NCI-H146 treated with DMSO at 0.1 percent for 48 hours (cell line): ENCODE data around the gene SLX4IP.
A peak's percentile ranks its signal among the peaks of the same experiment; 100 is the strongest.
"Not testable (repeated sequence)": the region's sequence is repeated elsewhere in the genome, so short reads cannot be mapped to it uniquely, and the experiment has no call there.

Source experiments
- DNase-seq: peaks from one replicate; lab custom pipeline; 2025; ENCODE audit not compliant: unreplicated experiment; lab: John Stamatoyannopoulos, UW

SLX4IP gene

GRCh38 chr20:10565922-10566897 lies 131.1 kb downstream of the SLX4IP start:
- DNase-seq = peak; percentile 26

- DNase-seq = no peak
These were observed 132.9 kb downstream of the SLX4IP start for GRCh38 chr20:10568032-10568431.

GRCh38 chr20:10571313-10571815 lies 136.3 kb downstream of the SLX4IP start:
- DNase-seq = no peak

- DNase-seq = no peak
These were observed 137.7 kb downstream of the SLX4IP start for GRCh38 chr20:10572853-10573252.

GRCh38 chr20:10573273-10573950 lies 138.3 kb downstream of the SLX4IP start:
- DNase-seq = no peak

GRCh38 chr20:10573951-10574339 lies 138.8 kb downstream of the SLX4IP start:
- no peak for DNase-seq

GRCh38 chr20:10576411-10577090 lies 141.4 kb downstream of the SLX4IP start:
- no peak for DNase-seq

GRCh38 chr20:10577648-10578047 lies 142.5 kb downstream of the SLX4IP start:
- DNase-seq = no peak

- peak; percentile 22 for DNase-seq
These were observed 143.5 kb downstream of the SLX4IP start for GRCh38 chr20:10578607-10579006.

GRCh38 chr20:10579942-10580341 lies 144.8 kb downstream of the SLX4IP start:
- no peak for DNase-seq

- no peak for DNase-seq
These were observed 145.6 kb downstream of the SLX4IP start for GRCh38 chr20:10580700-10581099.

- no peak for DNase-seq
These were observed 146.7 kb downstream of the SLX4IP start for GRCh38 chr20:10581823-10582222.

GRCh38 chr20:10584371-10584770 lies 149.3 kb downstream of the SLX4IP start:
- no peak for DNase-seq

GRCh38 chr20:10585308-10585707 lies 150.2 kb downstream of the SLX4IP start:
- DNase-seq = no peak

GRCh38 chr20:10586296-10586695 lies 151.2 kb downstream of the SLX4IP start:
- DNase-seq = no peak

- not testable (repeated sequence) for DNase-seq
These were observed 155.3 kb downstream of the SLX4IP start for GRCh38 chr20:10590446-10590845.

GRCh38 chr20:10590950-10591671 lies 156.0 kb downstream of the SLX4IP start:
- DNase-seq = no peak

- DNase-seq = no peak
These were observed 156.9 kb downstream of the SLX4IP start for GRCh38 chr20:10591946-10592521.

GRCh38 chr20:10594296-10594868 lies 159.3 kb downstream of the SLX4IP start:
- no peak for DNase-seq

- DNase-seq = no peak
These were observed 160.2 kb downstream of the SLX4IP start for GRCh38 chr20:10595266-10595665.
